GM18907 (cell line): ENCODE results near the gene TTC4.
"Not testable (repeated sequence)": the region's sequence is repeated elsewhere in the genome, so short reads cannot be mapped to it uniquely, and the experiment has no call there.

Experiments
- ATAC-seq: cut with Tn5 transposase; IDR thresholded peaks from one replicate; pipeline ENCODE4 v1.9.1; 2021; ENCODE audit warnings: mild to moderate bottlenecking, moderate library complexity; ENCODE audit not compliant: unreplicated experiment

The TTC4 gene

DNA sequence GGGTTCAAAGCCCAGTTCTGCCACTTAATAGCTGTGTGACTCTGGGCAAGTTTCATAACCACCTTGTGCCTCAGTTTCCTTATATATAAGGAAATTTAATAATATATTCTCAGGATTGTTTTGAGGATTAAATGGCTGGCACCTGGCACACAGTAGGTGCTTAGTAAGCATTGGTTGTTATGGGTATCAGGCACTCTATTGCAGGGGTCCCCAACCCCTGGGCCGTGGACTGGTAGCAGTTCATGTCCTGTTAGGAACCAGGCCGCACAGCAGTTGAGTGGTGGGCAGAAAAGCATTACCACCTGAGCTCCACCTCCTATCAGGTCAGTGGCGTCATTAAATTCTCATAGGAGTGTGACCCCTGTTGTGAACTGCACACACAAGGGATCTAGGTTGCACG, 30.2 kb downstream of the TTC4 start:
- no peak for ATAC-seq

DNA sequence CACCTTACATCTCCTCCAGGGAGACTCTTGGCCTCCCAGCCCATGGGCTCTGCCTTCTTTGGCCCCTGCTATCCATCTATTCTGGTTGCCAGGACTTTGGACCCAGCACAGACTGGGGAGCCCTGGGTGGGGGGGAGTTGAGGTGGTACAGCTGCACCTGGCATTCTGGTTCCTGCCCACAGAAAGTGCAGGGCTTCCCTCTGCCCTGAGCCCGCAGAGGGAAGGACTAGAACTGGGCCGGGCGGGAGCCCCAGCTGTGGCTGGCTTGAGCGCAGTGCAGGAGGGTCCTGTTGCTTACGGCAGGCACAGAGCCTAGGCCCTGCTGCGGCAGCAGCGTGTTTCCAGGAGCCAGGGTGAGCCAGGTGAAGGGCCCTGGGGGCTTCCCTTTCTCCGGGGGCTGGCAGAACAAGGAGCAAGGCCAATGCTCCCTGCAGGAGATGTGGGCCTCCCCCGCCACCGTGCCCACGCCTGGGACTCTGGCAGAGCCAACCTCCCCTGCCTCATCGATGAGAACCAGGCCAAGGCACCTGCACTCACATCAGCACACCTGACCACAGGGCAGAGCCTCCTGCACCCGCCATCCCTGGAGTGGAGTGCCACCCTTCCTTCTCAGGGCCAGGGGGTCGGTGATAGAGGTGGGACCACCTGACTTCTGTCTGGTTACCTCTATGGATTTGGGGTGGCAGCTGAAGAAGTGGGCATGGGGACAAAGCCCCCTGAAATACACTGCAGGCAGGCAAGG, 32.6 kb downstream of the TTC4 start:
- ATAC-seq = no peak

DNA sequence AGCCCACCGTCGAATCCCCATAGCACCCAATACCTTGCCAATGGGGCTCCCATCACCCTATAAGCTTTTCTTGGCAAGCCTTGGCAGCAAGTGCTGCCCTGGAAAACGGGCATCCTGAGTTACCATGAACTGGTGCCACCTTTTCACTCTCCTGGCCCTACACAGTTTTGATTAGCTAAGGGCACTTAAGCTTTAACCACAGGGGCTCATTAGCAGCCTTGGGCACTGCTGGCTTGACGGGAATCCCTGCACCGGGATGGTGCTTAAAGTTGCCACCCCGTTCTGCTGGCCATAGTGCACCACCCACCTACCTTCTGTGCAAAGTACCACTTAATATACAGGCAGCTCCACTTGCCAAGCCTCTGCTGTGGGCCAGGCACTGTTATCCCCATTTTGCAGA, 34.9 kb downstream of the TTC4 start:
- ATAC-seq = no peak

DNA sequence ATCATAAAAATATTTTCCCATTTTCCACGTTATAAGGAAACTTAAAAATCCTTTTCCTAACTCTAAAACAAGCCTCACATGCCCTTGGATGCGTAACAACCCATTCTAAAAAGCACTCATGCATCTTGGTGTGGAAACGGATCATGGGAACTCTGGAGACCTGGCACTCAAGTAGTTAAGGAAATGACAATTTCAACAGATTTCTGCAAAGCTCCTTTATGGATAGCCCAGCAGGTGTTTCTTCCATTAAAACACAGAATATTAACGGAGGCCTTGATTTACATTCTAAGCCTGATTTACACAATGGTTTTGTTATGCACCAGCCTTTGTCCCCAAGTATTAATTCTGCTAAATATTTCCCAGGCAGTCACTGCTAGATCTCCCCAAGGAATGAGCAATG, 35.8 kb downstream of the TTC4 start:
- no peak for ATAC-seq

DNA sequence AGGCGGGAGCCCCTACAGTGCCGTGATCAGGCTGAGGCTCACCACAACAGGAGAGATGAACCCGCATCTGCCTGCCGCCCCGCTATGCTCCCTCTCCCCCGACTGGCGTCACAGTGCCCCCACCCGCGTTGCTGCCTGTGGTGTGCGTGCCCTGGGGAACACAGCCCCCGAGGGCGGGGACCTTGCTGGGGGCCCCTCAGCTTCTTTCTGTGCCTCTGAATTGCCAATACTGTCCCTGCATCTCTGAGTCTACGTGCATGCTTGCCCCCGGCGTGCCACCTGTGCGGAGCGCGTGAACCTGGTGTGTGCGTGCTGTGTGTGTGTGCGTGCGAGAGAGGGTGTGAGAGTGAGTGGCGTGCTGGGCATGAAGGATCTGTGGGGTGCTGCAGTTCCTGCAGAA, 38.4 kb downstream of the TTC4 start:
- no peak for ATAC-seq

DNA sequence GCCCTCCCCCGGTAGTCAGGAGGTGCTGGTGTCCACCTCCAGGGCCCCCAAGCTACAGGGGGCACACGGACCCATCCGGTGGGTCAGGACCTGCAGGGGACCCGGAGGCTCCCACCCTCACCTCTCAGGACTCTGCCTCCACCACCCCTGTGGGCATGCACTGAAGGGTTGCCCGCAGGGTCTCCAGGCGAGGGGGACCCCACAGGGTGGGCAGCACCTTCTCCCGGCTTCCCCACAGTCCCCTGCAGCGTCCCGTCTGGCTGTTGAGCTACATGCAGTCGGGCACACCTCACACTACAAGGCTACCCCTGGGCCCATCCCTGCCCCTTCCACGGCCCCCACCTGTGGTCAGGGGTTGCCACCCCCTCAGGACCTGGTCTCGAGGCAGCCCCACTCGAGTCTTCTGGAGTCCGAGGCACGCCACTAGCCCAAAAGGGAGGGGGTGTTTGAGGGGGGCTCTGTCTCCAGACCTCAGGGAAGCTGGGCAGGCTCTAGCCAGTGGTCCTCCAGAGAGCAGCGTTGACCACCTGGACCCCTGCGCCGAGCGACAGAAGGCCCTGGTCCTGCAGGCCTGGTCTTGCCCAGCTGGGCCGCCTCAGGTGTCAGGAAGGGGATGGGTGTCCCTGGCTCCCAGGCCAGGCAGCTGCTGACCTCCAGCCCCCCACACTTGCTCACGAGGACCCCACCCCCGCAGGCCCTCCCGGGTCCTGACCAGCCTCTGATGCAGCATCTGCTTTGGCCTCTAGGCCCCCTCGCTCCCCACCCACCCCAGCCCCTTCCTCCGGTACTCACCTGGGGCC, 39.0 kb downstream of the TTC4 start:
- ATAC-seq = no peak

DNA sequence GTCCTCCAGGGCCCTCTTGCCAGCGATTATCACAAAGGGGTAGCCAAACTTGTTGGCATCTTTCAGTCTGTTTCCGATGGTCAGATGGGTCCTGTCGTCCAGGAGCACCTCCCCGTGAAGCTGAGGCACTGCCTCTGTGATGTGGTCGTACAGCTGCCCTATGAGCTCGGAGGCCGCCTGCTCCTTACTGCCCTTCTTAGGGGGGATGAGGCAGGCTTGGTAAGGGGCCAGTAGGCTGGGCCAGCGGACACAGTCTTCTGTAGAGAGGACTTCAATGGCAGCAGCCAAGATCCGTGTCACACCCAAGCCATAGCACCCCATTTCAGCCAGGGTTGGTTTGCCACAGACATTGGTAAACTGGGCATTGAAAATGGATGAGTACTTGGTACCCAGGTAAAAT, 42.2 kb downstream of the TTC4 start:
- no peak for ATAC-seq

DNA sequence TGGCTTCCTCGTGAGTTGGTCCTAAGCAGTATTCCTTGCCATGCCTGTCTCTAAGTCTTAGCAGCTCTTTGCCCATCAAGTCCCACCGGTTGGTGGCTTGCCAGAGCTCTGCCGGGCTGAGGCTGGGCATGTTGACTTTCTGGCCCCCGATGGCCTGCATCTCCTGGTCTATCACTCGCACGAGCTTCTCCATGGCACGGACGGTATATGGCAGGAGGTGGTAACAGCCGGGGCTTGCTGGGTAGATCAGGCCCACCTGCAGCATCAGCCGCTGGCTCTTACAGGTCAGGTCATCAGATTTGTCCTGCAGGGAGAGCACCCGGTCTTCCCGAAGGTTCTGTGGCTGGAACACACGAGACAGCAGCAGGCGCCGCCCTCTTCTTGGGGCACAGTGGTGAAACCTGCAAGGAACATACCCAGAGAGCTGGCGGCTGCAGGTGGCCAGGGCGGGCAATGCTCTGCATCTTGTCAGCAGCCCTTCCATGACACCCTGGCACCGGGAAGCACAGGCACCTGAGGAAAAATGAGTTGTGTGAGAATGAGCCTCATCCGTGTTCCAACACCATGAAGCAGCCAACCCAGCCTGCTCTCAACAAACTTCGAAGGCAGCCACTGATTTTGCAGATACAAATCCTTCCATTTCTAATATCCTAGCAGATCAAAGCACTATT, 43.2 kb downstream of the TTC4 start:
- ATAC-seq = no peak

DNA sequence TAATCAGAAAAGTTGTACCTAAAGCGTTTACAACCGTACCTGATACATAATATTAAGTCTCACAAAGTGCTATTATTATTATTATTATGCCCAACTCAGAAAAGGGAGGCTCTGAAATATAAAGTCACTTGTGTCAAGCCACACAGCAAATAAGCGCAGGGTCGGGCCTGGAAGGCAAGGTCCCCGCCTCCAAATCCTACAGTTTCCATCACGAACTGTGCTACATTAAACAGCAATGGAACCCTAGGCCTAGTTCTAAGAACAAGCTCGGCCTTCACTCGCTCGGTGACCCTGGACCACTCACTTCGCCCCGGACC, 48.1 kb downstream of the TTC4 start:
- no peak for ATAC-seq

DNA sequence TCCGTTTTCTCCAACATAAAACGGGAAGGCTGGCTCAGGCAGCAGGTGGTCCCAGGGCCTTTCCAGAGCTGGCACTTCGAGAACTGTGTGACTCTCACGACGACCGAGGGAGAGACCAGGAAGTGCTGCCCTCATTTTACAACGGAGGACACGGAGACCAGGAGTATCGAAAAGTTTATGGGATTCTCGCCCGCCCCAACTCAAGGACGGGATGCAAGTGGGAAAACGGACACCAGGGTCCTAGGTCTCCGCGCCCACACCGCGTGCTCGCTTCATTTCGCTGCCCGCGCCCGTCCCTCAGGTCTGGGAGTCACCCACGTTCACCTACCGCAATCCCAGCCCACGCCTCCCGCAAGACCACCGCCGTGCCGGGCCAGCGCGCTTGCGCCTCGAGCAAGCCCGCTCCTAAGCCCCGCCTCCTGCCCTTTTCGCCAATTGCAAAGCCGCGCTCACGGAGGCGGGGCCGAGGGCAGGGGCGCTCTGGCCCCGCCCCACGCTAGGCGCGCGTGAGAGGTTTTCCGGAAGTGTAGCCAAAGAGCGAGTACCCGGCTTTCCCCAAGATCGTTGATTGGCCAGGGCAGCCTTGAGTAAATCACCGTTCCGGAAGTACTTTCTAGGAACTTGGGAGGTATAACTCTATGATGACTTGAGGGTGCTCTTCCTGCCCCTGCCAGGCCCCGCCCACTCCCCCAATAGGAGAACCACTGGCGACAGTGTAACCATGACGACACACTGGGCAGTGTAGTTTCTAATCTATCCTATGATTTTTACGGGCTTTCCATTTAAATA, 48.7 kb downstream of the TTC4 start, which contains the start of gene PARS2:
TSS of gene PARS2 (minus strand) at position 391 of the 789 bp plus-strand sequence. CDS start 5,362 bp downstream, outside the sequence.
- ATAC-seq = peak; percentile 93

DNA sequence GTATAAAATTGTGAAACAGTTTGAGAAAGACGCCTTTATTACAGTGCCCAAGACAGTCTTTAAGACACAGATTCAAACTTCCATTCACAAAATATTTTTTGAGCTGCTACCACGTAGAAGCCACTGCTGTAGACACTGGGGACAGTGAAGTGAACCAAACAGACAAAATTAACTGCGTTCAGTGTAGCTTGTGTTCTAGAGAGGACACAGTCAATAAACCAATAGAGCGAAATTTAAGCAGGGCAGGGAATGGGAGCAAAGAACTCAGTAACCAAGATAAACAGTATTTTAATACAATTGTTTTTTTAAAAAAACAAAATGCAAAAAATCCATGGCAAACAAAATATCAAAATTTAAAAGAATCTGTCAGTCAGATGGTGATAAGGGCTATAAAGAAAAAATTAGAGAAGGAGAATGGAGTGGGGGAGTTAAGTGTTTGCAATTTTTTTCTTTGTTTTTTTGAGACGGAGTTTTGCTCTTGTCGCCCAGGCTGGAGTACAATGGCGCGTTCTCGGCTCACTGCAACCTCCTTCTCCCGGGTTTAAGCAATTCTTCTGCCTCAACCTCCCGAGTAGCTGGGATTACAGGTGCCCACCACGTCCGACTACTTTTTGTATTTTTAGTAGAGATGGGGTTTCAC, 49.4 kb downstream of the TTC4 start:
- peak; percentile 23 for ATAC-seq

DNA sequence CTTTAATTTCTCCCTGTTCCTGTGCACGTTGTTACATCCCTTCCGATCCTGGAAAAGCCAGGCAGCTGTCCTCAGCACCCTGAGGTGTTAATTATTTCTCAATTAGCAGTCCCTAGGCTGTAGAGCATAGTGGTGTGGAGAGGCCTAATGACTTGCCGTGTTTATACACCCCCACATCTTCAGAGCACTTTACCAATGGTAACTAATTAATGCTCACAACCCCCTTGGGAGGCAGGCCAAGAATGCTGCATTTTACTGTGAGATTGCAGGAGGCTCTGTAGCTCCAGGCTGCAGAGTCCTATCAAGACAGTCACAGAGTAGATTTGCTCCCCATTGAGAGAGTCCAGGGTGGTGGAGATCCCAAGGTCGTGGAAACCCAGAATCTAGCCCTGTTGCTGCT, 51.1 kb downstream of the TTC4 start:
- ATAC-seq = no peak

DNA sequence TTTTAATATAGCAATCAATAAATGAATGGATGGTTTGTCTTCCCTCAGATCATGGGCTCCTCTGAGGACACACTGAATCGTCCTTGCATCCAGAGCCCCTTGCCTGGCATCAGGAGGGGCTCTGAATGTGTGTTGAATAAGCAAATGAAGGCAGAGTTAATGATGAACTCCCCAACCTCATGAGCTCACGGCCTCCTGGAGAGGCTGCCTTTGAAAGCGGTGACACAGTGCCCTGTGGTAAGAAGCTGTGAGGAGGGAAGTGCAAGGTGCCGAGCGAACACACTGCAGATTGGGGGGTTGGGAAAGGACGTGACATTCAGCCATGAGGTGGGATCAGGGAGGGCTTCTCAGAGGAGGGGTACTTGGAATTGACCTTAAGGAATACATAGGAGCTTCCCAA, 51.9 kb downstream of the TTC4 start:
- no peak for ATAC-seq

DNA sequence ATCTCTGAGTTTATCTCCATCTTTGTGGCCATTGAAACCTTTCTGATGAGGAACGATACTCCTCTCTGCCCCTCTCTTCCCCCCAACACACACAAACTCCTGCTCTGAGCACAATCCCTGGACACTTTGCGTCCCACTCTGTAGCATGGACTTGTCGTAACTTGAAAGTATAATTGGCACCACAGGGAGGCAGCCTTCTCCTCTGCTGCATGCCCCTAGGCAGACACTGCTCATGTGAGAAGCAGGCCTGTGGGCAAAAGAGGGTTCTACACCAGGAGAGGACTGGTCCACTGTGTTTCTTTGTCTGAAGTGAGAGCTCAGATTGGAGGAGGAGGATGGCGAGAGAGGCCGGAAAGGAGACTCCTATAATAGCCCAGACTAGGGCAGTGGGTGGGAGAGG, 52.4 kb downstream of the TTC4 start:
- no peak for ATAC-seq

DNA sequence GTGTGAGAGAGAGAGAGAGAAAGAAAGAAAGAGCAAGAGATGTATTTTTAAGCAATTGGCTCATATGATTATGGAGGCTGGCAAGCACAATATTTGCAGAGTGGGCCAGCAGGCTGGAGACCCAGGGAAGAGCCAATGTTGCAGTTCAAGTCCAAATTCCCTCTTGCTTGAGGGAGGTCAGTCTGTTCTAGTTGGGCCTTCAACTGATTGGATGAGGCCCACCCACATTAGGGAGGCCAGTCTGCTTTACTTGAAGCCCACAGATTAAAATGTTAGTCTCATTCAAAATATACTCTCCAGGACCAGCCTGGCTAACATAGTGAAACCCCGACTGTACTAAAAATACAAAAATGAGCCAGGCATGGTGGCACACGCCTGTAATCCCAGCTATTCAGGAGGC, 57.3 kb downstream of the TTC4 start:
- ATAC-seq = no peak

DNA sequence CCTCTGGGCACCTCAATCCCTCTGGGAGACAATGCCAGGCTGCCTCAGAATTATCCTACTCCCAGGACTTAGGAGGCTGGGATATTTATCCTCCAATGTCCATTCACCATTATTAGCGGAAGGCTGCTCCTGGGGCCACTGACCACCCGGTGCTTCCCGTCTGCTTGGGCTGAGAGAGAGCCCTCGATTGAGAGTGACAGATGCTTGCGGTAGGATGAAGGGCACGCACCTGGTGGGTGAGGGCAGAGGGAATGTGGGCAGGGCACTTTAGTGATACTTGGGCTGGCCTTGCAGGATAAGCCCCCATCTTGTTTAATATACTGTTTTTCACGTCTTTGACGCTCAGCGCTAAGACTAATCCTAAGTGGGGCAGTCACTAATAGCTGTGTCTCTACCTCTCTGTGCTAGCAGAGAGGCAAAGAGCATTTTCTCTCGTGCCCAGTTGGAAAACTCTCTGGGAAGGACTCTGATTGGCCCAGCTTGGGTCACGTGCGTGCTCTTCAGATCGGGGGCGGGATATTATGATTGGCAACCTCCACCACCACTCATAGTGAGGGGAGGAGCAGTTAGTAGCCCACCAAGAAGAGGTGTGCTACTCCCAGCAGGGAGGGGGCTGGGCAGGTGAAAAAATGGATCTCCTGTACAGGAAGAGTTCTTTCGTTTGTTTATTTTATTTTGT, 59.3 kb downstream of the TTC4 start:
- ATAC-seq = no peak

DNA sequence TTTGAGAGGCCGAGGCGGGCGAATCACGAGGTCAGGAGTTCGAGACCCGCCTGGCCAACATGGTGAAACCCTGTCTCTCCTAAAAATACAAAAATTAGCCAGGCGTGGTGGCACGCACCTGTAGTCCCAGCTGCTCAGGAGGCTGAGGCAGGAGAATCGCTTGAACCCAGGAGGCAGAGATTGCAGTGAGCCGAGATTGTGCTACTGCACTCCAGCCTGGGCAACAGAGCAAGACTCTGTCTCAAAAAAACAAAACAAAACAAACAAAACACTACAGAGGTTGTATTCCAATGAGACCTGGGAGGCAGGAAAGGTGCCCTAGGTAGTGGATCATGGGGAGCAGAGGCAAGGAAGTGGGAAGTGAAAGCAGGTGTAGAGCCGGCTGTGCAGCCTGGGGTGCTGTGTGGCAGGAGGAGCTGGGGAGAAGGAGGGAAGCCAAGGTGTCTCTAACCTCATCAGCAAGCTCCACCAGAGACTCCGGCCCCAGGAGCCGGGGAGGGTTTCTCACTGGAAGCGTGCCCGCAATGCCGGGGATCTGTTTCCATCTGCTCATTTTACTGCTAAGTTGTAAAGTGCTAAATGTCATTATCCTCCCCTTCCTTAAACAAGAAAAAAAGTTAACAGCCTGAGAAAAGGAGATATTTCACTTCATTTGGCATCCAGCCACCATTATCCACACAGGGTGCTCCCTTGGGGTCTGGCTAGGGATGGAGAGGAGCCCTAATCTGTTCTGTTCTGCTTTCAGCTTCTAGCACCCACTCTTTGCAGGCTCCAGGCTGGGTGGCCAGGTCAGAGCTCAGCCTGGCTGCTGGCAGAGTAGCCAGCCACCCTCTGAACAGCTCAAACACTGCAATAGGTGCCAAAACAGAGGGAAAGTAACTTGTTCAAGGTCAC, 60.4 kb downstream of the TTC4 start:
- ATAC-seq = not testable (repeated sequence)

DNA sequence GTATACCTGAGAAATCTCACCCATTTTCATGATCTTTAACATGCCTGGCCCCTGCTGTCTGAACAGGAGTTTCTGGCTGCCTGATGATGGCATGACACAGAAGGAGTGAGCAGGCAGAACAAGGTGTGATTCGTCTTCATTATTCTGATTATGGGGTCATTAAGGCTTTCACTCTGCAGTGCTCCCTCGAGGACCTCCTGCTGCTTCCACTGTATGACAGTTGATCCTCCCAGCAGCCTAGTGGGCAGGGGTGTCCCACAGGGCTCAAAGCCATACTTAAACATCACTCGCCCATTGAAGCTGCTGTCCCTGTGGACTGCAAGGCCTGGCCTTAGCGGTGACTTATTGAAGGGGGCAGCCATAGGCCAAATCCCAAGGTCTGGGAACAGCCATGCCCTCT, 61.4 kb downstream of the TTC4 start:
- ATAC-seq = no peak

DNA sequence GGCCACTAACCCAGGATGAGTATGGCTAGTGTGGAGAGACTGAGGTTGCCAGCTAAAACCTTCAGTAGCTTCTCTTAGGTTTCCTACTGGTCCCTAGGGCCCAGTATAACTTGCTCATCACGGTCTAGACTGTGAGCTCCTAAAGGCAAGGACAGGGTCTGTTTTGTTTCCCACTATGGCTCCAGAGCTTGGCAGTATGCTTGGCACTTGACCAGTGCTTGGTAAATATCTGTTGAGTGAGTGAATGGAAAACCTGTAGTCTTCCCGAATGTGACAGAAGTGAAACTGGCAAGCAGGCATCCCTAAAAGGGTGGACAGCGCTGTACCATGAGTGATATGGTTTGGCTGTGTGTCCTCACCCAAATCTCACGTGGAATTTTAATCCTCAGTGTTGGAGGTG, 61.8 kb downstream of the TTC4 start:
- ATAC-seq = no peak
